Effector memory CD4-positive, alpha-beta T cell (primary cell): ENCODE data around the gene ZNF792.
A peak's percentile ranks its signal among the peaks of the same experiment; 100 is the strongest.
"Not testable (repeated sequence)": the region's sequence is repeated elsewhere in the genome, so short reads cannot be mapped to it uniquely, and the experiment has no call there.

Source experiments
- DNase-seq, 3 donors: peaks; one replicate each; pipeline ENCODE4 v3.0.0-alpha.2; 2020
- H3K27ac ChIP-seq: 2 replicates; pipeline ENCODE4 v1.7.0; 2013; ENCODE audit warnings: mild to moderate bottlenecking, low read length, moderate library complexity; ENCODE audit not compliant: insufficient read depth, poor library complexity, severe bottlenecking
- H3K27me3 ChIP-seq: replicated peaks from 2 replicates; pipeline ENCODE4 v1.7.0; 2013; ENCODE audit warnings: mild to moderate bottlenecking, low read length; ENCODE audit not compliant: insufficient read depth, control insufficient read depth, poor library complexity, severe bottlenecking
- H3K36me3 ChIP-seq: 2 replicates; pipeline ENCODE4 v1.7.0; 2013; ENCODE audit warnings: mild to moderate bottlenecking, low read length, moderate library complexity; ENCODE audit not compliant: control insufficient read depth, insufficient read depth
- H3K4me1 ChIP-seq: 2 replicates; pipeline ENCODE4 v1.7.0; 2013; ENCODE audit warnings: low read length, mild to moderate bottlenecking; ENCODE audit not compliant: control insufficient read depth, insufficient read depth, poor library complexity, severe bottlenecking
- H3K4me3 ChIP-seq: 2 replicates; pipeline ENCODE4 v1.7.0; 2013; ENCODE audit warnings: low read length, low read depth, mild to moderate bottlenecking; ENCODE audit not compliant: insufficient read depth, poor library complexity, severe bottlenecking
- H3K9me3 ChIP-seq: 2 replicates; pipeline ENCODE4 v1.7.0; 2013; ENCODE audit warnings: mild to moderate bottlenecking, low read length, moderate library complexity; ENCODE audit not compliant: control insufficient read depth

Gene ZNF792

GRCh38 chr19:34926361-34926684 is 37.7 kb downstream of the ZNF792 start:
- Histone ChIP-seq H3K4me1 (no peaks in the 10 kb centered on the region), H3K4me3 (peak overlapping the region; percentile 72), H3K9me3 (no peaks in the 10 kb centered on the region), H3K36me3 (peaks cover under 1% of the 10 kb centered on the region), H3K27me3 (no peaks in the 10 kb centered on the region), H3K27ac (no peak overlapping the region)
- DNase-seq = no peak

DNA sequence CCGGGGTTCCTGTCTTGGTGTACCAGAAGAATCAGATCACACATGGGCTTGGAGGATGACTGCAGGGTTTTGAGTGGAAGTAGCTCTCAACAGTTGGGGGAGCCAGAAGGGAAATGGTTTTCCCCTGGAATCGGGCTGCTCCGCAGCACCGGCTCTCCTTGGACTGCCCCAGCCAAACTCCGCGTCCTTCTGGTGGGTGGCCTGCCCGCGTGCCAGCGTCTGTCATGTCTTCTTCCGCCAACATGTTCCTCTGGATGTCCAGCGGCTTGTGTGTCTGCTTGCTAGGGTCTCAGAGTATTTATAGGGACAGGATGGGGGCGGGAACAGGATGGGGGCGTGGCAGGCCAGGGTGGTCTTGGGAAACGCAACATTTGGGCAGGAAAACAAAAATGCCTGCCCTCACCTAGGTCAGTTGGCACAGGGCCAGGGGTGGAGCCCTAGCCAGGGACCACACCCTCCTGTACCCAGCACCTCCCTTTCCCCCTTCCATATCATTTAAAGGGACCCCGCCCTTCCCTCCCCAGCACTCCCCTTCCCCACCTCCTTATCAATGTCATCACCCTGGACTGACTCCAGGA is 38.7 kb downstream of the ZNF792 start:
- no peak overlapping the region for H3K27ac ChIP-seq
- H3K4me1 ChIP-seq = no peaks in the 10 kb centered on the region
- DNase-seq = no peak

DNA sequence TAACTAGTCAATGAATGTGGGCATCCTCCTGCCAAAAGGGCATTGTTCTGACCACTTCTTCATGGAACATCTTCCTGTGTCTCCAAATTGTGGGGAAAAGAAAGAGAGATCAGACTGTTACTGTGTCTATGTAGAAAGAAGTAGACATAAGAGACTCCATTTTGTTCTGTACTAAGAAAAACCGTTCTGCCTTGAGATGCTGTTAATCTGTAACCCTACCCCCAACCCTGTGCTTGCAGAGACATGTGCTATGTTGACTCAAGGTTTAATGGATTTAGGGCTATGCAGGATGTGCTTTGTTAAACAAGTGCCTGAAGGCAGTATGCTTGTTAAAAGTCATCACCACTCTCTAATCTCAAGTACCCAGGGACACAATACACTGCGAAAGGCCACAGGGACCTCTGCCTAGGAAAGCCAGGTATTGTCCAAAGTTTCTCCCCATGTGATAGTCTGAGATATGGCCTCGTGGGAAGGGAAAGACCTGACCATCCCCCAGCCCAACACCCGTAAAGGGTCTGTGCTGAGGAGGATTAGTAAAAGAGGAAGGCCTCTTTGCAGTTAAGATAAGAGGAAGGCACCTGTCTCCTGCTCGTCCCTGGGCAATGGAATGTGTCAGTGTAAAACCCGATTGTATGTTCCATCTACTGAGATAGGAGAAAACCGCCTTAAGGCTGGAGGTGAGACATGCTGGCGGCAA is 43.8 kb downstream of the ZNF792 start:
- H3K4me1 ChIP-seq, DNase-seq, H3K27me3 ChIP-seq, H3K9me3 ChIP-seq, H3K36me3 ChIP-seq, H3K27ac ChIP-seq, H3K4me3 ChIP-seq: not testable (repeated sequence)

More for the DNA sequence above, 38.7 kb downstream of the ZNF792 start:
- Histone ChIP-seq H3K27me3 (no peaks in the 10 kb centered on the region), H3K9me3 (no peaks in the 10 kb centered on the region), H3K4me3 (no peak overlapping the region), H3K36me3 (no peaks in the 10 kb centered on the region)

- H3K36me3 ChIP-seq = no peaks in the 10 kb centered on the region
- no peaks in the 10 kb centered on the region for H3K4me1 ChIP-seq
- no peaks in the 10 kb centered on the region for H3K9me3 ChIP-seq
- no peak overlapping the region for H3K4me3 ChIP-seq
- no peak overlapping the region for H3K27ac ChIP-seq
- no peak for DNase-seq
- H3K27me3 ChIP-seq = no peaks in the 10 kb centered on the region
These were observed 45.8 kb downstream of the ZNF792 start for GRCh38 chr19:34918190-34918589.

DNA sequence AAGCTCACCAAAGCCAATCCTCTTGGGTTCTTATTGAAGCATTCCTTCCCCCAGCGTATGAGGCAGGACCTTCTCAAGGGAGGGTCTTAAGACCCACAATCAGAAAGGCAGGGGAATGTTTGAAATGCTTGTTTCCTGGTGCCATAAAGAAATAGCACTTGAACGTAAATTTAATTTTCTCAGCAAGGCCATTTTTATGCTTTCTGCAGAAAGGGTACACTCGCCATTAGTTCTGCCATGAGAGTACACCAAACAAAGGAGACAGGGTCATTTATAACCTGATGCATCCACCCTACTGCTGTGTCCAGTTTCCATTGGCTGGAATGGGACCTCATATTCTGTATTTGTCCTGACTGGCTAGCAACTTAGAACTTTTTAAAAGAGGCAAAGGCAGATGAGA is 46.9 kb downstream of the ZNF792 start:
- not testable (repeated sequence) for H3K27ac ChIP-seq, H3K9me3 ChIP-seq, H3K36me3 ChIP-seq, H3K27me3 ChIP-seq, H3K4me3 ChIP-seq, DNase-seq, H3K4me1 ChIP-seq

- H3K27me3 ChIP-seq = peaks cover 9% of the 10 kb centered on the region
- no peaks in the 10 kb centered on the region for H3K9me3 ChIP-seq
- no peaks in the 10 kb centered on the region for H3K4me1 ChIP-seq
- no peak overlapping the region for H3K4me3 ChIP-seq
- no peak for DNase-seq
- H3K36me3 ChIP-seq = no peaks in the 10 kb centered on the region
- H3K27ac ChIP-seq = no peak overlapping the region
These were observed 53.3 kb downstream of the ZNF792 start for GRCh38 chr19:34910770-34911169.
